Lower leg skin (tissue), 4 donors: Measurements from ENCODE around the gene MELTF. TPM values are rescaled to one million over a fixed set of nuclear protein-coding genes. Genes with fewer than 3 reads are reported as not detected.

Experiments used
- DNase-seq, 2 donors: peaks; one replicate each; pipeline ENCODE4 v3.0.0-alpha.2; 2019; ENCODE audit warnings: low spot score in 2 of 2
- H3K4me3 ChIP-seq: fragments of 200-600 bp; sonication (generic); 2 replicates; pipeline ENCODE4 v1.5.1; 2017; ENCODE audit warnings: mild to moderate bottlenecking, low read depth; ENCODE audit not compliant: poor library complexity, severe bottlenecking
- CTCF ChIP-seq, 3 donors: fragments of 450-650 bp; IDR thresholded peaks; one replicate each; pipeline ENCODE4 v1.5.1; 2016; ENCODE audit warnings: antibody characterized with exemption in 3 of 3, mild to moderate bottlenecking in 3 of 3, moderate library complexity in 2 of 3
- POLR2A ChIP-seq, 2 donors: fragments of 450-650 bp; IDR thresholded peaks; one replicate each; pipeline ENCODE4 v1.6.1; 2016 to 2017; ENCODE audit warnings: antibody characterized with exemption in 2 of 2, mild to moderate bottlenecking in 1 of 2, moderate library complexity in 1 of 2
- WGBS, 2 donors: methylation state at CpG; one replicate each; pipeline ENCODE4 v1.1.5; 2018; 5-methylcytosine and 5-hydroxymethylcytosine counted together
- intact Hi-C: fragments of 100-400 bp; cut with DNase I; formaldehyde crosslinking; loops from one replicate; pipeline ENCODE4 v1.15.0; 2023; ENCODE audit warnings: low total_unique reads
- total RNA-seq, 4 donors: library from RNA; depleted of rRNA; stranded (reverse); fragments of >200 nt; gene quantifications; one replicate each; pipeline ENCODE4 v1.1.0, GENCODE V29; 2016

The MELTF gene
- total RNA-seq, 4 donors from 2014 or later: 6.4 to 57.2 (median 35.7) TPM

GRCh38 chr3:196971094-196971698 lies 58.4 kb downstream of the MELTF start:
- 85% methylated on average over 7 of the region's 7 CpGs for WGBS, 2 donors
- H3K4me3 ChIP-seq: no peak overlapping the region
- intact Hi-C loops: no loop called here
- TF ChIP-seq POLR2A (IDR thresholded peaks at IDR 0.05) (no peak), CTCF (IDR thresholded peaks at IDR 0.05) (no peak)
- peak in 1 of 2 donors; percentile 58 for DNase-seq

- peak in 1 of 2 donors; percentile 57 for DNase-seq
- H3K4me3 ChIP-seq: no peak overlapping the region
- 89 to 90% methylated on average over 15 of the region's 15 CpGs for WGBS, 2 donors
- intact Hi-C loops: no loop called here
- TF ChIP-seq POLR2A (IDR thresholded peaks at IDR 0.05): no peak
- TF ChIP-seq CTCF (IDR thresholded peaks at IDR 0.05): no peak
Measured at GRCh38 chr3:196970547-196971093, 59.0 kb downstream of the MELTF start.

DNA sequence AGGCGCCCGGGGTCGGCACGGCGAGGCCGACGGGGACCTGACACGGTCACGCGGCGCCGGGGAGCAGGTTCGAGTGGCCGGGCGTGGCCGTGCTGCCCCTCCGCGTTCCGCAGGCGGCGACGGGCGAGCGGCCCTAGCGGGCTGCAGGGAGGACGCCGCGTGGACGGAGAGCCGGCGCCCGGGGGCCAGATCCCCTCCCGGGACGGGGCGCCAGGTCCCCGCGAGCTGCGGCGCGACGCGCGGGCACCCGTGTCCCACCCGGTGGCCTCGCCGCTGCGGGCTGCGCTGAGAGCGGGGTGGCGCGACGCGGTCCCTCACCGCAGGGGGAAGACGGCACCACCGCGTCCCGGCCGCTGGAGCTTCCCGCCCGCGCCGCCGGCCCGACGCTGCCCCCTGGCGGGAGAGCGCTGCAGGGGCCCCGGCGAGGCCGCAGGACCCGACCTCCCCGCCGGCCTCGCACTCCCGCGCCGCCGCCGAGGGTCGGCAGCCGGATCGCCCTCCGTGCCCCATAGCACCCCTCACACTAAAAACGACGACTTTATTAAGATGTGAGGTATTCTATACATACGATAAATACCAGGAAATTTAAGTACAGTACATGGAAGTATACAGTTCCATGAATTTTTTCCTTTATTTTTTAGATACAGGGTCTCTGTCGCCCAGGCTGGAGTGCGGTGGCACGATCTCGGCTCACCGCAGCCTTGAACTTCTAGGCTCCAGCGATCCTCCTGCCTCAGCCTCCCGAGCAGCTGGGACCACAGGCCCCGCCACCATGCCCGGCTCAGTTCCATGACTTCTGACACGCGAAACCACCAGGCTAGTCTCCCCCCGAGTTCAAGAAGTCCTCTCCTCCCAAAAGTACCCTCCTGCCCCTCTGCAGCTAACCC lies 59.7 kb downstream of the MELTF start:
- intact Hi-C loops: loop anchor here (10.0 kb wide), 1 partner anchor 135 kb away; no protein-coding TSS in a partner anchor
- 20 to 23% methylated on average over 38 to 39 of the region's 100 CpGs for WGBS, 2 donors
- peak in 1 of 2 donors; percentile 88 for DNase-seq
- TF ChIP-seq POLR2A (IDR thresholded peaks at IDR 0.05): no peak
- TF ChIP-seq CTCF (IDR thresholded peaks at IDR 0.05): no peak
- H3K4me3 ChIP-seq: peak overlapping the region; percentile 78

DNA sequence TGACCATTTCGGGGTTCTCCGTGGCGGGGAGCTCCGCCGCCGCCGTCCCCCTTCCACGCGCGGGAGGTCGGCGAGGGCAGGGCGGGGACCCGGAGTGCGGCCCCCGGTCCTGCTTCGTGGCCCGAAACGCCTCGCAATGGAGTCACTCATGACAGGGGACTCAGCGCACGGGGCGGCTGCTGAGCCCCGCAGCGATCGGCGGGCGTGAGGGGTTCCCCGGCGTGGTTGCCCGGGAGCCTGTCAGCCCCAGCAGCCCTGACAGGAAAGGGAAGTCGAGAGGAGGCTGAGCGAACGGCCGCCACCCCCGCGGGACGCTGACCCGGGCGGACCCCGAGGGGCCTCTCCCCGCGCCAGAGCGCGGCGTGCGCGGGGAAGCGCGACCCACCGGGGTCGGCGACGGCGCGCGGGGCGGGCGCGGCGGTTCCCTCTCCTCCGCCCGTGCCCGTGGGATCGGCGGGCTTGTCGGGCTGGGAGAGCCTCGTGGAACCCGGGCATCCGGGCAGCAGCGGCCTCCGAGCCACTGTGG lies 60.4 kb downstream of the MELTF start:
- intact Hi-C loops: loop anchor here (10.0 kb wide), 1 partner anchor 134 kb away; no protein-coding TSS in a partner anchor
- 1% methylated on average over 30 of the region's 72 CpGs; no CpG with 5 or more reads in 1 of the 2 donors for WGBS, 2 donors
- peak overlapping the region; percentile 78 for H3K4me3 ChIP-seq
- TF ChIP-seq POLR2A (IDR thresholded peaks at IDR 0.05) (no peak), CTCF (IDR thresholded peaks at IDR 0.05) (no peak)
- DNase-seq: peak in 1 of 2 donors; percentile 84

DNA sequence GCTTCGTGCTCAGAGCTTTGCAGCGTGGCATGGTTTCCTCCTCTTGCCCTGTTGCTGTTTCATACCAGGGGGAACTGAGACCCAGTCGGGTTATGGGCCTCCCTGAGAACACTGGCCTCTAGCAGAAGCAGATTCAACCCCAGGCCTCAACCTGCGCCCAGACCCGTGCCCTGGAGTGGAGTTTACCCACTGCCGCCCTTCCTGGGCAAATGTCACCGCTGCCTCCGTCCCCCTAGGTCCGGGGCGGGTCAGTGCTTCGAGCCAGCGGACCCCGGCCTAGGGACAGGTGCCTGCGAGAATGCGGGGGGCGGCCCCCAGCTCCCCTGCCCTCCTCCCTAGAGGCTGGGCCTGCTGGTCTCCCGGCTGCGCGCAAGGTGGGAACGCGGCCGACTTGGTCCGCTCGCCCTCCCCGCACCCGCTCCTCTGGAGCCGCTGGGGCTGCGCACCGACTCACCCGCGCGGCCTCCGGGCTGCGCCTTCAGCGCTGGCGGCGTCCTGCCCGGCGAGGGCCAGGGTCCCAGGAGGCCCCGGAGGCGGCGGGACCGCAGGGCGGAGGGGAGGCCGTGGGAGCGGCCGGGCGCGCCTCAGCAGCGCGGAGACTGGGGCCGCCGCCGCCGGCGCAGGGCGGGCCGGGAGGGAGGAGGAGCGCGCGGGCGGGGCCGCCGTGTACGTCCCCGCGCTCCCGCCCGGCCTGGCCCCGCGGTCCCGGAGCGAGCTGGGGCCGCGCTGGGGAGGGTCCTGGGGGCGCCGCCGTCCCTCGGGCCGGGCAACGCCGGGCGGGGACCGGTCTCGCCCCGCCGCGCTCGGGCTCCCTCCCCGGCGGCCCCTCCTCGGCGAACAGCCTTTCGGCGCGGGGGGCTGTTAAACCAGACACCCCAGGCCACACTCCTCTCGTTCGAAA lies 61.1 kb downstream of the MELTF start, which contains the start of gene PIGZ:
Gene PIGZ, minus strand, starts transcription at position 601 of the 901 bp plus-strand sequence. CDS start 16,802 bp downstream, outside the sequence.
- DNase-seq: peak in 1 of 2 donors; percentile 85
- intact Hi-C loops: loop anchor here (10.0 kb wide), 1 partner anchor 134 kb away; no protein-coding TSS in a partner anchor

More for the DNA sequence above, 61.1 kb downstream of the MELTF start, which contains the start of gene PIGZ:
- WGBS, 2 donors: 0 to 4% methylated on average over 24 to 29 of the region's 98 CpGs
- peak within 1 kb of the TSS; percentile 78 for H3K4me3 ChIP-seq
- no peak for TF ChIP-seq POLR2A (IDR thresholded peaks at IDR 0.05)
- TF ChIP-seq CTCF (IDR thresholded peaks at IDR 0.05): no peak
